Fibroblast of skin of back (primary cell): ENCODE measurements around the gene HES1.

Source experiments
- DNase-seq: peaks from one replicate; pipeline ENCODE4 v3.0.0-alpha.2; 2013

HES1 gene

DNA sequence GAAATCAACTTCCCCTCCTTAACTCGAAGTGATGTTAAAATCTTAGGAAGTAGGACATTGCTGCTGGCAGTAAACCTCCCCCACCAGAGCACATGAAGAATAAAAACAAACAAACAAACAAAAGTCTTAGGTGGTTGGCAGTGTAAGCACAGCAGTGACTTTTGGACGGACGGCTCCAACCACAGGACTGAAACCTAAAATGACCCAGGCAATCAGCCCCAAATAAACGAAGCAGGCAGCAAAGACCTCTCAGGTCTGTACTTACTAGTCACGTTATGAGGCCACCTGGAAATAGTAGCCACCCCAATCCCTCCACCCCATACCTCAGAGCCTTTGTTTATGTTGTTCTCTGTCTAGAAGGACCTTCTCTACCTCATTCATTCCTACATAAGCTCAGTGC is 33.5 kb upstream of the HES1 start:
- DNase-seq, result no peak

DNA sequence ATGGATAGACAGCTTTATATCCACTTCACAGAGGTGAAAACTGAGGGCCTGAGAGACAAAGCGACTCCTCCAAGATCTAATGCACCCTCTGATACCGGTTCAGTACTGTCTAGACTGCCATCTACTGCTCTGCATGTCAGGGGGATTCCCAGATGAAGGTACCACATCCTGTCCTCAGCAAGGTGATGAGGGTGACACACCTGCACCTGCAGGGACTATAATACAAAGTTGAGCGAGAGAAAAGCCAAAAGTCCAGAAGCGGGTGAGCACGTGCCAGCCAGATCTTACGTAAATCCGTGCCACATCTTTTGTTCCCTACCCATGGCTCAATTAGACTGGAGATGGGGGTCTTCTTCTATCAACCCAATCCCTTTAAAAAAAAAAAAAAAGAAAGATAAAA is 32.4 kb upstream of the HES1 start:
- DNase-seq, result no peak

DNA sequence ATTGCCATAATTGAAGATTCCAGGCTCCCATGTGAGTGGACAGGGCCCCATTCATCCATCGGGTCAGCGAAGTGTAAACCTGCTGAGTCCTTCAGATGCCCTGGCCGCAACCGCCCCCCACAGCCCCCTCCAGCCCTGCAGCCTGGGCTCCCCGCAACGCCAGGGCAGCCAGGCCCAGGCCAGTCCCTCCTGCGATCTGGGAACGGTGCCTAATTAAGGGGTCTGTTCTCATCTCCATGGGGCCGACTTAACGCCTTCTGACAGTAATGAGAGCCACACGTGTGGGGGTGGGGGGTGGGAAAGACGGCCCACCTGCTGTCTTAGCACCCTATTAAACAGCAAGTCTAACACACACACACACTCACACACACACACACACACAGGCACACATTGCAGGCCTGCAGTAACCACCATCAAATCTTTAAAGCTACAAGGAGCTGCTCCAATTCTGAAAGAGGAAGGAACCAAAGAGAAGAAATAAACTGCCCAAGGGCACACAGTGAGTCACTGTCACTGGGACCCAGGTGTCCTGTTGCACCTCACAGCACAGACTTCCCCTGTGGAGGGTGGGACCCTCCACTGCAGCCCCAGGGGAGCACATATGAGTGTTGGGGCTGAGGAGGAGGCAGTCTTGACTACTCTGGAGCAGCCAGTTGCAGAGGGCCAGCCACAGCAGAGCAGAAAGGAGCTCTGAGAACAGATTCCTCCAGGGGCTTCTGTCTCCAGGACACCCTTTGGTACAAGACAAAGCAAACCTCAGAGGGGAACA is 31.8 kb upstream of the HES1 start:
- DNase-seq, result no peak

DNA sequence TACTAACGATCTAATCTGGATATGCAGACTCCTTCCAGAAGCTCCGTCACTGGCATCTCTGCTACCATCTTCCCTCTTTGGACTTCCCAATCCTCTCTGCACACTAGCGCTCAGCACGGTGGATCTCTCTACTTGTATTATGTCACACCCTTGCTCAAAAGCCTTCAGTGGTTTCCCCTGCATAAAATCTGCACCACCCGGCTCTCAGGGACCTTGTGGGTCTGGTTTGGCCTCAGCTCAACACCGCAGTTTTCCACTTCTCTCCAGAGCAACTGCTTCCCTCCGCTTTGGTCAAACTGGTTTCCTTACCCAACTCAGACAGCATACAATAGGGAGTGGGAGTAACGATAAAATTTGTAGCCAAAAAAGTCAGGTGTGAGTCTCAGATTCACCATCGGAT is 30.7 kb upstream of the HES1 start:
- DNase-seq, result no peak

DNA sequence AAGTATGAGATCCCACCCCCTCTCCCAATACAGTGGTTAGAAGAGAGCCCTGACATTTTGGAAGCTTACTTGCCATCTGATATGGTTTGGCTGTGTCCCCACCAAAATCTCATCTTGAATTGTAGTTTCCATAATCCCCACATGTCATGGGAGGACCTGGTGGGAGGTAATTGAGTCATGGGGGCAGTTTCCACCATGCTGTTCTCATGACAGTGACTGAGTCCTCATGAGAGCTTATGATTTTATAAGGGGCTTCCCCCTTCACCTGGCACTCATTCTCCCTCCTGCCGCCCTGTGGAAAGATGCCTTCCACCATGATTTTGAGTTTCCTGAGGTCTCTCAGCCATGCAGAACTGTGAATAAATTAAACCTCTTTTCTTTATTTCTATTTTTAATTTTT is 28.8 kb upstream of the HES1 start:
- no peak for DNase-seq

DNA sequence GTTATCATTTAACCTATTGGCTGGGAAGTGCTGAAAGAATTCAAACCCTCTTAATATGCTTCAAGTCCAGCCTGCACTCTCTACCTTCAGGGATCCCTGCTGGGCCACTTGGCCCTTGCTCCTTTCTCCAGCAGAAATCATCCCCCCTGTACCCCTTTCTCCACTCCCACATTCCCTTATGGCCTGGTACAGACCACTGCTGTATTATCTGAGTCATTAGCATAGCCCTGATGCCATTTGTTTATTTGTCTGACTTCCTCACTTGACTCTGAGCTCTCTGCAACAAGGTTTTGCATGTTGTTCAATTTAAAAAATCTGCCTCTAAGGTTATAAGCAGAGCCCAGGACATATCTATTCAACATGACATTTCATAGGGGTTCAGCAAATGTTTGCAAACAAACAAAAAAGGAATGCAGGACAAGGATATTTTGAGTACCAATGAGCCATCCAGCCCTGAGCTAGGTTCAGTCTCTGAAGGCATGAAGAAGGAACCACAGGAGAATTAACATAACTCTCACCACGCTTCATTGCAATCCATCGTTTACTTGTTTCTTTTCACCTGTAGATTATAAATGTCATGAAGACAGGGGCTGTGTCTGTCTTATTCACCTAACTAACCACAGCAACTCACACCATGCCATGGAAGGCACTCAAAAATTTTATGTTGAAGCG is 26.6 kb upstream of the HES1 start:
- DNase-seq, result no peak

DNA sequence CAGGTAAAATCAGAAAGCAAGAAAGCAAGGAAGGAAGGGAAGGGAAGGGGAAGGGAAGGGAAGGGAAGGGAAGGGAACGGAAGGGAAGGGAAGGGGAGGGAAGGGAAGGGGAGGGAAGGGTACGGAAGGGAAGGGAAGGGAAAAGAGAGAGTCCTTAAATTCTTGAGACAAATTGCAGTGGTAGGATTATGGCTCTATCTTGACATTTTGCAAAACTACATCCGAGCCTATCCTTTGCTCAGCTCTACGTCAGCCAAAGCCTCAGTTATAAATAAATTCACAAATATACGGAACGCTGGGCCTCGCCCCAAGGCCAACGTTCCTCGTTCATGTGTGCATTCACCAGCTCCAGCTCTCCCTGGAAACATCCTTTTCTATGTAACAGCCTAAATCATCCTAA is 25.5 kb upstream of the HES1 start:
- no peak for DNase-seq

DNA sequence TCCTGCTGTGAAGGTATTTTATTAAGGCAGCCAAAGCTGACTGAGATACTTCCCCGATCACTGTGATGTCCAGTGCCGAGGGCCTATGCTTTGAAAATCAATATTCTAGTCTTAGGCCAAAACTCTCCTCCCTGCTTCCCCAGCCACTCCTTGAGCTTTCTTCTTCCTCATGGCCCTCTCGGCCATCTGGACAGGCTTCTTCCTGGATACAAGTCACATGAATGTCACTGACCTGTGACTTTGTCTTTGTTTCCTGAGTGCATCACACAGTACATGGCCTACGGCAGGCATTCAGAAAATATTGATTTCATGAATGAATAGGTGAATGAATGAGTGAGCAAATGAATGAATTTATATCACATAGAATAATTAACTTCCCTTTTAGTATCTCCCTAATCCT is 24.6 kb upstream of the HES1 start:
- no peak for DNase-seq

DNA sequence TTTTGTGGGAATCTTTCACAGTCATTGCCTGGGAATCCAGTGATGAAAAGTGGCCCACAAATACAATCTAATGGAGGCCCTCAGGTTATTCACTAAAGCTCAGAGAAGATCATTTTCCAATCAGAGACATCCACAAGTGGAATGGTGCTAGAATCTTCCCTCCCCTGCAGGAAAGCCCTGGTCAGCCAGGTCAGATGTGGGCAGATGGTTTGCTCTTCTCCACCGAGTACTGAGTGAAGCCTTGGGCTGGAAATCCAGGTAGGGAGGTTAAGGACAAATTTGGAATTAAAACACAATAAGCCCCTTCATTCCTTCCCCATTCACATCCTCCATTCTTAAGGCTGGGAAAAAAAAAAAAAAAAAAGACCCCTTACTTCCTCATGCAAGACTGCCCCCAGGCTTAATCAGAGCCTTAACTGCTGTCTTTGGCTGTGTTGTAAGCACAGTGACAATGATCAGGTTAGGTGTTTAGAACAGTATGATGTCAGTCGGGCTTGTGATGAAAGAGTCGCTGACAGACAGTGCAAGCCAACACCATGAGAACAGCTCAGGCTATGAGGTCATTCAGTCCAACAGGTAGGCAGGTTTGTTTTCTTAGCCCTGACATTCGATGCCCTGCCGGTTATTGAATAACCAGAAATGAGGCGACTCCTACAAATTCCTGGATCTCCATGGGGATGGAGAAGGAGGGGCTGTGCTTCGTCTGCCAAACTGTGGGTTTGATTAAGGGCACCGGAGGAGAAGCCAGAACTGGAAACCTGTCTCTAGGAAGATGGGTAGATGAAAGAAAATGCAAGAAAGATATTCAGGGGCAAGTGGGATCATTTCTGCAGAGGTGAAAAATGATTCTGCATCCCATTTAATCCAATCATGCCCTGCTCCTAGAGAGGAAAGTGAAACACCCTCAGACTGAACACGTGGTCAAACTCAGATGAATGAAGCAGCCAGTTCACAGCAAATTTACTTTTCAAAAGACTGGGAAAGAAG is 23.5 kb upstream of the HES1 start:
- DNase-seq, result no peak

DNA sequence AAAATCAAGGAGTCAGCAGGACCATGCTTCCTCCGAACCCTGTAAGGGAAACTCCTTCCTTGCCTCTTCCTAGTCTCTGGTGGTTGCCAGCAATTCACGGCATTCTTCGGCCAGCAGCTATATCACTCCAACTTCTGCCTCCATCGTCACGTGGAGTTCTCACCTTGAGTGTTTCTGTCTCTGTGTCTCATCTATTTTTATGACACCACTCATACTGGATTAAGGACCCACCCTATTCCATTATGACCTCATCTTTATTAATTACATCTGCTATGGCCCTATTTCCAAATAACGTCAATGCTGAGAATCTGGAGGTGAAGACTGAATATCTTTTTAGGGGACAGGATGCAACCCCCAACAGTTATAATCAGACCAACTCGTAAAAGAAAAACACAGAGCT is 21.8 kb upstream of the HES1 start:
- no peak for DNase-seq

DNA sequence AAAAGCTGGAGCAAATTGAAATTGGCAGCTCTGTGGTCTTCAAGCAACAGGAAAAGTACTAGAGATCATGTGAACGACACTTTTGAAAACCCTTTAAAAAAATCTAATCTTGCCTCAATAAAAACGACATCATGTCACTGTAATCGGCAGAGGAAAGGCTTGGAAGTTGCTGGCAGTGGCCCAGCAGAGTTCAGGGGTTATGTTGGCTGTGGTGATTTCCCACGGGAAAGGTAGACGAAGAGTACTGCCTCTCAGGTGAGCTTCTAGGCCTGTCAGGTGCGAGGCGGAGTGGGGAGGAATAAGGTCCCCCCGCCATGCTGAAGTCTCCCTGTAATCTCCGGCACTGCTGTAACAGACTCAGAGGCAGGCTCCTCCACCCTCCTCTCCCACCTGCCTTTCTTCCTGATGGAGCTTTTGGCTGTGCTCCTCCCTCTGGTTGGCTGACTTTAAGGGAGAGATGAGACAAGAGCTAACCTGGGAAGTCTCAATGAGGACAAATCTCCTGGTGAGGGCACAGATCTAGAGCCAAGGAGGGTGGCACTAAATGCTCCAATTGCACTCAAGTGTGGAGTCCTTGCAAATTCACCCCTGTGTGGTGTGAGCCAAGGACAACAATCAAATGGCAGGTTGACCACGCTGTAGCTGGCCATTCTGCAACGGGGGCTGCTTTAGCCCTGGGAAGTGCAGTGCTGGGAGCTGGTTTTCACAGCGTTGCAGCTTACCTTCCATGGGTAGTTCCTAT is 18.7 kb upstream of the HES1 start:
- no peak for DNase-seq

DNA sequence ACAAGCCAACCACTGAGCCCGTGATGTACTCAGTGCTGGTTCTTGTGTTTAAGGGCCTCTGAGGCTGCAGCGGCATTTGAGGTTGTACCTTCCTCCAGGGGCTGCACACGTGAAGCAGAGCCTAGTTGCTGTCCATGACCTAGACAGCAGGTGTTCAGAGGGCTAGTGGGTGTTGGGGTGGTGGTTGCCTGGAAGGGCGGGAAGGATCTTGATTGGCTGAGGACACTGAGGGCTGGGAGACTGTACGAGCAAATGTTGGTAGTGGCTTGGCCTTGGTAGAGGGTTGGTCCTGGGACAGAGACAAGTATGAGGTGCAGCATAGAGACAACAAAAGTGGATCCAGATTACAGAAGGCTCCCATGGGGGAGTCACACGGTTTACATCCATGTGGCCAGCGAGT is 17.0 kb upstream of the HES1 start:
- DNase-seq, result no peak

DNA sequence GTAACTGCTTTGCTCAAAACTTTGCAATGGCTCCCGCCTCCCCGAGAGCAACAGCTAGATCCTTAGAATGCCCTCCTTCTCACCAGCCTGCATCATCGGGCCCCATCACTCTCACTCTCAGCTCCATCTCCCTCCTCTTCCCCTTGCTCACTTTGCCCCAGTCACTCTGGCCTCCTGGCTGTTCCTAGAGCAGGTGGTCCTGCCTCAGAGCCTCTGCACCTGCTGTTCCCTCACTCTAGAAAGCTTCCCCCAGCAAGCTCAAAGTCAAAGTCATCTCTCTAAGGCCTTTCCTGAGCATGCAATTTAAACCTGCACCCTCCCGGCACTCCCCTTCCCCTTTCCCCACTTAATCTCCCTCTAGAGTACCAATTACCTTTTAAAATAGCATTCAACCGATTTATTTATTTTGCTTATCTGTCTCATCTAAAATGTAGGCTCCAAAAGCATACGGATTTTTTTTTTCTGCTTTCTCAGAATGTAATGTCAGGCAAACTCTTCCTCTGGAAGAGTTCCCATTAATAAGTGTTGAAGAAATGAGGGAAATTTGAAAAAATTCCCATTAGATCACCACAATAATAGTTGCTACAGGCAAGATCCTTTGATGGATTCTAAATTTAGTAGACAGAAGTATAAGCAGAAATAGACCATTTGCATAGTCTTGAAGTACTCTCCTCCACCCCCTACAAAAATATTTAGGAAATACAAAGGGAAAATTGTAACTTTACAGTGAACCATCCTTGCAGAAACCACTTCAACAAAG is 15.9 kb upstream of the HES1 start:
- no peak for DNase-seq

DNA sequence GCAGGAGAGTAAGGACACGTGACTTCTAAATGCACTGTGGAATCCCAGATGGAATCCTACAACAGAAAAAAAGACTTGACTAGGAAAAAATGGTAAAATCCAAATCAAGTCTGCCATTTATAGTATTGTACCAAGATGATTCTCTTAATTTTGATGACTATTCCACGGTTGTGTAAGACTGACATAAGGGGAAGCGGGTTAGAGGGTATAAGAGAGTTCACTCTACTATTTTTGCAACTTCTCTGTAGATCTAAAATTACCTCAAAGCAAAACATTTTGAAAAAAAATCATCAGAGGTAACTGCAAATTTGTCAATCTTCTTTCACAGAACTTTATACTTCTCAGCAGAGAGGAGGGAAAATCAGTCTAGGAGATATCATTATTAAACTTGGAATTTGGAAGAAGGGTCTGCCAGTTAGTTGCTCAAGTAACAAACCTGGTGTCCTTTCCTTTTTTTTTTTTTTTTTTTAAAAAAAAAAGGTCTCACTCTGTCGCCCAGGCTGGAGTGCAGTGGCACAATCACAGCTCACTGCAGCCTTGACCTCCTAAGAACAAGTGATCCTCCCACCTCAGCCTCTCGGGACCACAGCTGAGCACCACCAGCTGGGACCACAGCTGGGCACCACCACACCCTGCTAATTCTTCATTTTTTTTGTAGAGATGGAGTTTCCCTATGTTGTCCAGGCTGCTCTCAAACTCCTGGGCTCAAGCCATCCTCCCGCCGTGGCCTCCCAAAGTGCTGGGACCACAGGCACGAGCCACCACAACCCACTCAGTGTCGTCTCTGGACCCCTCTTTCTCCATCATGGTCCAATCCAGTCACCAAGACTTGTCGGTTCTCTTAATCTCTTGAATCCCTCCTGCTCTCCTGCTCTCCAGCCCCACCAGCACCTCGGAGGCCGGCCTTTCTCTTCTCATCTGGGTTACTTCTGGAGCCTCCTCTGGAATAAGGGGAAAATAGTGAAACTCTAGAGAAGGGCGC is 14.9 kb upstream of the HES1 start:
- DNase-seq, result no peak

DNA sequence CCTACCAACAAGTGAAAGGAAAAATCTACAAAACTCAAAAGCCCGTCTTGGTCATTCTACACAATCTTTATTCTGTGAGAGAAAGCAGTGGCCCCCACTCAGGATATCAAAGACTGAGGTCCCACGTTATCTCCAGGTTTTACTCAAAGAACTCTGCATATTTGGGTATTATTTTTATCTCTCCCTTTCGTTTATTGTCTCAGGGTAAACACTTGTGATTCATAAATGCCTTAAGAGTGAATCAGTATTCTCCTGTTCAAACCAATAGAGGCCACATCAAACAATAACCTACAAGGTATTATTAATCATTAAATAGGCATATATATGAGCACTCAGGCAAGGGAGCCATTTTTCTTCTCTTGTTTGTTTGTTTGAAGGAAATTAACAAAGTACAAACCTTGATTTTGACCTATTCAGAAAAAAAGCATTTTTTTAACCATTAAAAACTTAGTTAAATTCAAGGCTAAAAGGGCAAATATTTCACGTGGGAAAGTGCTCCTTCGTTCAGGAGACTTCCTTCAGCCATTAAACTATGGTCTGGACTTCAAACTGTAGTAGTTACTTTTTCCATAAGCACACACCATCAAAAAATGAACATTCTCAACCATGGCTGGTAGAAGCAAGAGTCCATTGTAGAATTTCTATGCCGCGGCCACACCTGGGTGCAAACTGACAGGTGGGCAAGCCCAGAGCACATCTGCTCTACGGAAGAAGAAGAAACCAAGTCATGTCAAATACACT is 13.9 kb upstream of the HES1 start:
- no peak for DNase-seq

DNA sequence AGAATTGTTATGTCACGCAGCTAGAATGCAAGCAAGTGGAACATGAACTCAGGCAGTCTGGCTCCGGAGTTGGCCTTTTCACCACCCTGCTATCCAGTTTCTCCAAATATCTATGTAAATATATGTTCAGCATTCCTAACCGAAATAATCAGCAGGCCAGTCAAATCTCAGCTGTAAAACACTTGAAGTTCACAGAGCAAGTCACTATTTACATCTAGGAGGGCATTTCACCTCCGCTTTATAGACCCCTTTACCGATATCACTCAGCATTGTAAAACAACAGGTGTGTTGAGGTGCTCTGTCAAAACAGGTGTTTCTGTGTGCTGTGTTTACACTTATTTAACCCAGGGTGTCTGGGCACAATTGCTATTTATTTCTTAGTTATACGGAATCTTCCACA is 12.2 kb upstream of the HES1 start:
- DNase-seq, result no peak

DNA sequence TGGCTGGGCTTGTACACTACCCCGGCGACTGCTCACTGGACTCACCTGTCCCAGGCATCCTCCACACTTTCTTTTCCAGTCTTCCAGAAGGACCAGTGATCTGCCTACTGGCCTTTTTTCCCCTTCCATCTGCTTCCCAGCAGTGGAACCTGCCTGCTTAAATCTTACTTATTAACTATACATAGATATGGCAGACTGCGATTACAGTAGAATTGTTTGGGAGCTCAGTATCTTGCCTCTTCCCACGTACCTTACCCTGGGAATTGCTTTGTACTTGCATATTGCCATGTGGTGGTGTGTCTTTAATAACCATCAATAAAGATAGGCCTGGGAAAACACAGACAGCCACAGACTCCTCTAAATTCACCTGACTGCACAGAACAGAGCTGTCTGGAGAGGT is 11.8 kb upstream of the HES1 start:
- no peak for DNase-seq

DNA sequence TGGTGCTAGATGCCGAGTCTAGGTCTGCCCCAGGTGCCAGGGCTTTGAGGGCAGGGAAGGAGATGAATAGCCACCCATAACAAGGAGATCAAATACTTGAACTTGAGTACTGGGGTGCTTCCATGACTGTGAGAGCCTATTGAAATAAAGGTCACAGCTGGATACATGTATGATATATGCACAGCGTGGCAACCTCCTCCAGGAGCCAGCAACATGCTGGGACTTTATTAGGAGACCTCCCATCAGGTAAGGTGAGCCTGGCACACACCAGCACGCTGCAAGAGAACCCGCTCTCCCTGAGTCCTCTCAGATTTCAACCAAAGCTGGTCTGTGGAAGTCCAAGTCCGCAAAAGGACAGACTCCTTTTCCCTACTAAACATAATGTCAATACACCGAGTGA is 10.5 kb upstream of the HES1 start:
- no peak for DNase-seq

DNA sequence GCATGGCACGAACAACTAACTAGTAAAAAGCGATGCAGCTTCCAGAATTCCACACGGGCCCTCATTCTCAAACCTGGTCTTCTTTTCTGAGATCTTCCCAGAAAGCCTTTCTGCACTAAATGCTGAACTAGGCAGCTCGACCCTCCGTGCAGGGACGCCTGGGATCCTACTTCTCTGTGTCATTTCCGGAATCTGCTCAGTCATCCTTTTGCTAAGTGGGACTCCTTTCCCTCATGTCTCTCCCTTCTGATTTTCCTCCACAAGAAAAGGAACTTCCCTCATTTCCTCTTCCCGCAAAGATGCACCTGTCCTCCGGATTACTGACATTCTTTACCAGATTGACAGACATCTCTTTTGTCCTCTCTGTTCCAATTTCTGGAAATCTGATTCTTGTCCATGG is 9.2 kb upstream of the HES1 start:
- no peak for DNase-seq
